H9 (cell line): ENCODE results near the gene WIPF2. TPM values are rescaled to one million over a fixed set of nuclear protein-coding genes. Genes with fewer than 3 reads are reported as not detected.

ENCODE experiments used
- DNase-seq: peaks from one replicate; pipeline ENCODE4 v3.0.0-alpha.2; 2017
- H2AFZ ChIP-seq: one replicate; pipeline ENCODE4 v1.6.1; 2013; ENCODE audit warnings: mild to moderate bottlenecking, low read length, control low read depth, moderate library complexity
- H2AK5ac ChIP-seq: 2 replicates; pipeline ENCODE4 v1.6.1; 2013; ENCODE audit warnings: low read length, control low read depth, mixed read lengths; ENCODE audit not compliant: insufficient read length
- H2BK120ac ChIP-seq: one replicate; pipeline ENCODE4 v1.6.1; 2013; ENCODE audit warnings: low read depth, mild to moderate bottlenecking, low read length, control low read depth, inconsistent platforms; ENCODE audit not compliant: poor library complexity, severe bottlenecking
- H2BK12ac ChIP-seq: 2 replicates; pipeline ENCODE4 v1.6.1; 2013; ENCODE audit warnings: low read length, control low read depth, mixed read lengths, low read depth; ENCODE audit not compliant: insufficient read length
- H2BK15ac ChIP-seq: 2 replicates; pipeline ENCODE4 v1.6.1; 2013; ENCODE audit warnings: low read depth, low read length, control low read depth
- H2BK20ac ChIP-seq: one replicate; pipeline ENCODE4 v1.6.1; 2013; ENCODE audit warnings: low read depth, mild to moderate bottlenecking, low read length, control low read depth, inconsistent platforms; ENCODE audit not compliant: poor library complexity, severe bottlenecking
- H2BK5ac ChIP-seq: 2 replicates; pipeline ENCODE4 v1.6.1; 2013; ENCODE audit warnings: low read length, control low read depth, mixed read lengths; ENCODE audit not compliant: insufficient read length
- H3K14ac ChIP-seq: 2 replicates; pipeline ENCODE4 v1.6.1; 2013; ENCODE audit warnings: low read length, control low read depth; ENCODE audit not compliant: insufficient read depth
- H3K18ac ChIP-seq: 2 replicates; pipeline ENCODE4 v1.6.1; 2013; ENCODE audit warnings: low read depth, mild to moderate bottlenecking, mixed read lengths, low read length, control low read depth; ENCODE audit not compliant: insufficient read length
- H3K23ac ChIP-seq: 2 replicates; pipeline ENCODE4 v1.6.1; 2013; ENCODE audit warnings: low read length, control low read depth, mixed read lengths, low read depth; ENCODE audit not compliant: insufficient read length
- H3K23me2 ChIP-seq: 2 replicates; pipeline ENCODE4 v1.6.1; 2013; ENCODE audit warnings: low read depth, mild to moderate bottlenecking, mixed read lengths, low read length, control low read depth; ENCODE audit not compliant: insufficient read length, poor library complexity, severe bottlenecking
- H3K27ac ChIP-seq: 2 replicates; pipeline ENCODE4 v1.5.1; 2013; ENCODE audit warnings: low read length, control low read depth, mixed read lengths, low read depth; ENCODE audit not compliant: insufficient read length
- H3K27me3 ChIP-seq: 2 replicates; pipeline ENCODE4 v1.6.1; 2013; ENCODE audit warnings: low read length, control low read depth, inconsistent platforms; ENCODE audit not compliant: insufficient read depth
- H3K4ac ChIP-seq: 2 replicates; pipeline ENCODE4 v1.6.1; 2013; ENCODE audit warnings: low read depth, mild to moderate bottlenecking, control low read depth, inconsistent platforms, low read length, moderate library complexity
- H3K4me1 ChIP-seq: 2 replicates; pipeline ENCODE4 v1.6.1; 2013; ENCODE audit warnings: low read length, control low read depth, inconsistent platforms; ENCODE audit not compliant: insufficient read depth
- H3K4me2 ChIP-seq: 2 replicates; pipeline ENCODE4 v1.6.1; 2013; ENCODE audit warnings: low read length, control low read depth, mixed read lengths; ENCODE audit not compliant: insufficient read length, insufficient read depth
- H3K56ac ChIP-seq: 2 replicates; pipeline ENCODE4 v1.6.1; 2013; ENCODE audit warnings: low read depth, mild to moderate bottlenecking, mixed read lengths, low read length, control low read depth; ENCODE audit not compliant: insufficient read length
- H3K79me1 ChIP-seq: 2 replicates; pipeline ENCODE4 v1.6.1; 2013; ENCODE audit warnings: low read depth, mild to moderate bottlenecking, moderate library complexity, low read length, control low read depth, inconsistent platforms; ENCODE audit not compliant: insufficient read depth, poor library complexity, severe bottlenecking
- H3K79me2 ChIP-seq: 2 replicates; pipeline ENCODE4 v1.6.1; 2013; ENCODE audit warnings: low read length, control low read depth, inconsistent platforms; ENCODE audit not compliant: insufficient read depth
- H3K9ac ChIP-seq: 2 replicates; pipeline ENCODE4 v1.6.1; 2013; ENCODE audit warnings: low read length, control low read depth, mixed read lengths; ENCODE audit not compliant: insufficient read length; ENCODE audit errors: extremely low read depth
- H3K9me3 ChIP-seq: one replicate; pipeline ENCODE4 v1.6.1; 2013; ENCODE audit warnings: low read depth, low read length, inconsistent platforms; ENCODE audit not compliant: control insufficient read depth
- H3T11ph ChIP-seq: one replicate; pipeline ENCODE4 v1.6.1; 2013; ENCODE audit warnings: mild to moderate bottlenecking, low read length, control low read depth, inconsistent platforms
- H4K20me1 ChIP-seq: one replicate; pipeline ENCODE4 v1.6.1; 2013; ENCODE audit not compliant: control insufficient read depth, insufficient read length, insufficient read depth
- H4K5ac ChIP-seq: 2 replicates; pipeline ENCODE4 v1.6.1; 2013; ENCODE audit warnings: low read depth, mild to moderate bottlenecking, mixed read lengths, low read length, control low read depth; ENCODE audit not compliant: insufficient read length
- H4K8ac ChIP-seq: replicated peaks from 2 replicates; pipeline ENCODE4 v1.6.1; 2013; ENCODE audit warnings: low read length, control low read depth, mixed read lengths, low read depth; ENCODE audit not compliant: insufficient read length
- H4K91ac ChIP-seq: 2 replicates; pipeline ENCODE4 v1.6.1; 2013; ENCODE audit warnings: low read depth, mild to moderate bottlenecking, moderate library complexity, mixed read lengths, low read length, control low read depth; ENCODE audit not compliant: insufficient read length
- H3K27ac Mint-ChIP-seq, 3 experiments: 2 replicates in 2 of 3; 3 replicates in 1 of 3; pipeline ENCODE4 v1.8.0; 2020 to 2021; ENCODE audit warnings: mixed read lengths in 3 of 3, mild to moderate bottlenecking in 1 of 3, moderate library complexity in 1 of 3
- H3K27me3 Mint-ChIP-seq: 2 replicates; pipeline ENCODE4 v1.8.0; 2021; ENCODE audit warnings: low read depth, mild to moderate bottlenecking, moderate library complexity, mixed read lengths
- H3K36me3 Mint-ChIP-seq, 3 experiments: 2 replicates in 2 of 3; 3 replicates in 1 of 3; pipeline ENCODE4 v1.8.0; 2020 to 2021; ENCODE audit warnings: low read depth in 3 of 3, mixed read lengths in 3 of 3; ENCODE audit not compliant: insufficient read depth in 1 of 3
- H3K4me1 Mint-ChIP-seq, 2 experiments: 2 replicates each; pipeline ENCODE4 v1.8.0; 2020; ENCODE audit warnings: mixed read lengths in 2 of 2
- H3K4me3 Mint-ChIP-seq, 2 experiments: 2 replicates in 1 of 2; 3 replicates in 1 of 2; pipeline ENCODE4 v1.8.0; 2020 to 2021; ENCODE audit warnings: mild to moderate bottlenecking in 2 of 2, mixed read lengths in 2 of 2, moderate library complexity in 1 of 2
- H3K9me3 Mint-ChIP-seq, 2 experiments: 2 replicates in 1 of 2; 3 replicates in 1 of 2; pipeline ENCODE4 v1.8.0; 2020; ENCODE audit warnings: mild to moderate bottlenecking in 2 of 2, mixed read lengths in 2 of 2, moderate library complexity in 1 of 2
- CTCF ChIP-seq: fragments of 200-600 bp; sonication (generic); conservative IDR thresholded peaks from 3 replicates; pipeline ENCODE4 v1.8.0; 2021; ENCODE audit warnings: antibody characterized with exemption, mild to moderate bottlenecking
- WGBS: extraction: QIAGEN DNeasy Blood & Tissue Kit; methylation state at CpG from one replicate; pipeline ENCODE4 v1.1.7; 2013; ENCODE audit warnings: missing lambda C conversion rate, low lambda C conversion rate, mixed read lengths; ENCODE audit not compliant: insufficient read length; ENCODE audit errors: extremely low coverage; 5-methylcytosine and 5-hydroxymethylcytosine counted together
- total RNA-seq: library from RNA; stranded (reverse); gene quantifications from 2 replicates; pipeline ENCODE4 v1.2.1, GENCODE V29; 2021

Gene WIPF2
- total RNA-seq, 1 experiment from 2014 or later: 24.2 TPM

GRCh38 chr17:40290629-40291280 lies 71.7 kb downstream of the WIPF2 start:
- H3K79me1 ChIP-seq: peaks cover 3% of the 10 kb centered on the region
- H3K23ac ChIP-seq: no peak overlapping the region
- no peak overlapping the region; a peak in 1 of 5 replicates for H3K4me3 Mint-ChIP-seq

More at GRCh38 chr17:40290629-40291280, 71.7 kb downstream of the WIPF2 start:
- no peak overlapping the region for H3T11ph ChIP-seq
- no peak overlapping the region for H3K56ac ChIP-seq
- peak; percentile 68 for TF ChIP-seq CTCF
- Mint-ChIP-seq H3K36me3 (peaks cover 44 to 72% (median 60%) of the 10 kb centered on the region in 3 experiments), H3K27ac (peak overlapping the region in 2 of 3 experiments; percentile 72 to 82; a peak in 3 of 7 replicates), H3K4me1 (peaks cover 41 to 50% of the 10 kb centered on the region in 2 experiments), H3K27me3 (no peaks in the 10 kb centered on the region; the same call in 1 of the 2 replicates), H3K9me3 (peaks cover 3 to 6% of the 10 kb centered on the region in 2 experiments; a peak in 4 of 5 replicates)
- H4K91ac ChIP-seq: no peak overlapping the region
- peaks cover 2% of the 10 kb centered on the region; the same call in 1 of the 2 replicates for H3K4me1 ChIP-seq
- no peak overlapping the region for H4K5ac ChIP-seq
- no peaks in the 10 kb centered on the region for H3K9me3 ChIP-seq
- H4K8ac ChIP-seq: no peak overlapping the region
- no peaks in the 10 kb centered on the region for H3K23me2 ChIP-seq
- no peak overlapping the region for H3K9ac ChIP-seq
- no peak overlapping the region for H3K14ac ChIP-seq
- DNase-seq: no peak
- H3K18ac ChIP-seq: no peak overlapping the region
- no peaks in the 10 kb centered on the region for H3K27me3 ChIP-seq
- no peak overlapping the region for H2BK120ac ChIP-seq
- WGBS: no CpG with 5 or more reads among the region's 4 CpGs
- H3K4me2 ChIP-seq: no peak overlapping the region
- H2BK12ac ChIP-seq: no peak overlapping the region
- H2BK20ac ChIP-seq: no peak overlapping the region
- H2BK15ac ChIP-seq: no peak overlapping the region
- H3K4ac ChIP-seq: no peak overlapping the region
- H2AFZ ChIP-seq: no peak overlapping the region
- H3K27ac ChIP-seq: no peak overlapping the region
- no peak overlapping the region for H2AK5ac ChIP-seq
- H2BK5ac ChIP-seq: no peak overlapping the region
- no peaks in the 10 kb centered on the region for H4K20me1 ChIP-seq
- peaks cover 16% of the 10 kb centered on the region; the same call in 1 of the 2 replicates for H3K79me2 ChIP-seq
